A673 (cell line): ENCODE data around the gene ELAVL1.

Experiments
- EZH2 ChIP-seq: fragments of 200-600 bp; sonication (generic); IDR thresholded peaks from 2 replicates; pipeline ENCODE4 v1.6.1; 2017; ENCODE audit warnings: borderline replicate concordance, low read depth, mild to moderate bottlenecking, mixed read lengths, antibody characterized with exemption, low read length; ENCODE audit not compliant: poor library complexity, severe bottlenecking
- TF ChIP-seq, protein P1 (sequence below): fragments of 300-800, 200-600 bp; sonication (generic); conservative IDR thresholded peaks from 2 replicates; pipeline ENCODE4 v1.5.1; 2017; ENCODE audit warnings: low read depth, mild to moderate bottlenecking, antibody characterized with exemption, low read length, moderate library complexity, mixed read lengths

DNA sequence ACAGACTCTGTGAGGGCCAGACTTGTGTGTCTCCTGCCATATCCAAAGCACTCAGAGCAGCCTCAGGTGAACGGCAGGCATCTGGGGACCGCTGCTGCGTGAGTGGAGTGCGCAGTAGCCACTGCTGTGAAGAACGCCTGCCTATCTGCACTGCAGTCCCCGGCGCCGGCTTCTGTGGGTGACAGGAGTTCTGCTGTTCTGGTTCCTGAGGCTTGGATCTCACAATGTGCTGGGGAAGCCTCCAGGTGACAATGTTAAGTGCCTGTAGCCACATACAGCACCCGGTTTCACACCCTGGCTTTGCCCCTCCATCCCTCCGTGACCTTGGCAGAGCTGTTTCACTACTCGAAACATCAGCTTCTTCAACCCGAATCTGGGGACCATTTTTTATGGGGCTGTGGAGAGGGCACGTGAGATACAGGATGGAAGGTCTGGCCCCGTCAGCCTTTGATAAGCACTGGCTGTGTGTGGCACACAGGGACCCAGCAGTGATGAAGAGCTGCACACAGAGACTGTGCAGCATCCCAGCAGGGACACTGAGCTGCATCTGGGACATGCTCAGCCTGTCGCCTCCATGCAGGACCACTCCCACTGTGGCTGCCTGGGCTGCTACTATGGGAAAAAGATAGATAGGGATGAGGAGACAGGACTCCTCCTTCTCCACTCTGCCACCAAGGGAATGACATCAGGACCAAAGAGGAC lies 28.3 kb downstream of the ELAVL1 start:
- no peak for TF ChIP-seq EZH2
- TF ChIP-seq, protein P1, sequence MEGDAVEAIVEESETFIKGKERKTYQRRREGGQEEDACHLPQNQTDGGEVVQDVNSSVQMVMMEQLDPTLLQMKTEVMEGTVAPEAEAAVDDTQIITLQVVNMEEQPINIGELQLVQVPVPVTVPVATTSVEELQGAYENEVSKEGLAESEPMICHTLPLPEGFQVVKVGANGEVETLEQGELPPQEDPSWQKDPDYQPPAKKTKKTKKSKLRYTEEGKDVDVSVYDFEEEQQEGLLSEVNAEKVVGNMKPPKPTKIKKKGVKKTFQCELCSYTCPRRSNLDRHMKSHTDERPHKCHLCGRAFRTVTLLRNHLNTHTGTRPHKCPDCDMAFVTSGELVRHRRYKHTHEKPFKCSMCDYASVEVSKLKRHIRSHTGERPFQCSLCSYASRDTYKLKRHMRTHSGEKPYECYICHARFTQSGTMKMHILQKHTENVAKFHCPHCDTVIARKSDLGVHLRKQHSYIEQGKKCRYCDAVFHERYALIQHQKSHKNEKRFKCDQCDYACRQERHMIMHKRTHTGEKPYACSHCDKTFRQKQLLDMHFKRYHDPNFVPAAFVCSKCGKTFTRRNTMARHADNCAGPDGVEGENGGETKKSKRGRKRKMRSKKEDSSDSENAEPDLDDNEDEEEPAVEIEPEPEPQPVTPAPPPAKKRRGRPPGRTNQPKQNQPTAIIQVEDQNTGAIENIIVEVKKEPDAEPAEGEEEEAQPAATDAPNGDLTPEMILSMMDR = no peak
